ENCODE results near the gene VARS2.
"Not testable (repeated sequence)": the region's sequence is repeated elsewhere in the genome, so short reads cannot be mapped to it uniquely, and the experiment has no call there.

- not testable (repeated sequence) for TF ChIP-seq CTCF (optimal IDR thresholded peaks at IDR 0.05 in 1 of 3, IDR thresholded peaks at IDR 0.05 in 1 of 3, conservative IDR thresholded peaks at IDR 0.05 in 1 of 3; ENCODE audit: extremely low read depth in 1 of 3, insufficient read depth in 2 of 3, low read length in 3 of 3); EZH2 (IDR thresholded peaks at IDR 0.05; ENCODE audit: low read length)
Observed at GRCh38 chr6:30924040-30924627, 10.1 kb downstream of the VARS2 start.

Data from keratinocyte (primary cell).